GM19452 (cell line): ENCODE measurements around the gene LSP1.
A peak's percentile ranks its signal among the peaks of the same experiment; 100 is the strongest.

Source experiments
- ATAC-seq: cut with Tn5 transposase; IDR thresholded peaks from one replicate; pipeline ENCODE4 v1.9.1; 2021; ENCODE audit not compliant: unreplicated experiment

The LSP1 gene

DNA sequence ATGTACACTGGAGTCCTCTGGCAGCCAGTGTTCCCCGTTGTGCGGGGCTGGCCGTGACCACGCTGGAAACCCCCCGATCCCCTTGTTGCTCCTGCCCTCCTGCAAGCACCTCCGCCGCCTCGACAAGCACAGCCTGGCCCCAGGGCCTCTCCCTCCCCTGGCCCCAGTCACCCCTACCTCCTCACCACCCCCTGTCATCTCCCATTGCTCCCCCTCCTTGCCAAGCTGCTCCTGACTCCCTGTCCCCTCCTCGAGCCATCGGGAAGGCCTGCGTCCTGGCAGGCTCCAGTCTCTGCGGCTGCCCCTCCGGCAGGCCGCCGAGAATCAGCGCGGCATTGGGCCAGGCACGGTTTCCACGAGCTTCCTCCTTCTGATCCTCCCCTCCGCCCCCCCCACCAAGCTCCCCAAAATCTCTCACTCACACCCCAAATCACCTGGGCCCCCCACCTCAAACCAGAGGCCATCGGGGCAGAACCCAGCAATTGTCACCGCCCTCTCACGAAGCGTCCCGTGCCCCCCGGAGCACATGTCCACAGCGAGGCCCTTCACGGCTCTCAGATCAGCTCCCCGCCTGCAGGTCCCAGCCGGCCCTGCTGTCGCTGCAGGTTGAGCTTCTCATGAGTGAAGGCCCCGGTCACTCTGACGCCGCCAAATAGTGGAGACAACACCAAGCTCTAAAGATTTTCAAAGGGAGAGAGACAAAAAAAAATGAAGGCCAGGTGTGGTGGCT lies 5.7 kb upstream of the LSP1 start:
- ATAC-seq, result no peak

GRCh38 chr11:1847926-1848639 lies 4.8 kb upstream of the LSP1 start:
- ATAC-seq, result no peak

DNA sequence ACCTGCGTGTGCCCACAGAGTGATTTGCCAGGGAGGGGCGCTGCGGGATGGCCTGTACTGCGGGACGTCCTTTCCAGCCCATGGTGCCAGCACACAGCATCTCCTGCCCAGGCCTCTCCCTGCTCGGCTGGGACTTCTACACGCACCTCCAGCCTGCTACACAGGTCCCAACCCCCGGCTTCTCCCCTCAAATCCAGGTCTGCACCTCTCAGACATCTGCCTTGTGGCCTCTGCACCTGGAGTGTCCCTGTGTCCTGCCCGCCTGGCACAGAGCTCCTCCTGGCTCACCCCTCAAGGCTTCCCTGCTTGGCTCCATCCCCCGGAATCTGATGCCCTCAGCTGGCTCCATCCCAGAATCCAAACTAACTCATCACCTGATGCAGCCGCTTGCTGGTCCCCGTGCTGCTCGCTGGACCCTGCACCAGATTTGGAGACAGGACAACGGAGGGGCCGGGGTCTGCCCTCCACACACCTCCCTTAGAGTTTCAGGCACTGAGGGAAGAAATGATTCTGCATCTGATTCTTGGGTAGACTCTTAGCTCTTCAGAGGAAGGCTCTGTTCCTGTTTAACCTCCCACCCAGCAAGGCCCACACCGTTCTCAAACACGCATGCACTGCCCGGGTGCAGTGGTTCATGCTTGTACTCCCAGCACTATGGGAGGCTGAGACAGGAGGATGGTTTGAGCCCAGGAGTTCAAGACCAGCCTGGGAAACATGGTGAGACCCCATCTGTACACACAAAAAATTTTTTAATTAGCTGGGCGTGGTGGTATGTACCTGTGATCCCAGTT lies 4.0 kb upstream of the LSP1 start:
- no peak for ATAC-seq

DNA sequence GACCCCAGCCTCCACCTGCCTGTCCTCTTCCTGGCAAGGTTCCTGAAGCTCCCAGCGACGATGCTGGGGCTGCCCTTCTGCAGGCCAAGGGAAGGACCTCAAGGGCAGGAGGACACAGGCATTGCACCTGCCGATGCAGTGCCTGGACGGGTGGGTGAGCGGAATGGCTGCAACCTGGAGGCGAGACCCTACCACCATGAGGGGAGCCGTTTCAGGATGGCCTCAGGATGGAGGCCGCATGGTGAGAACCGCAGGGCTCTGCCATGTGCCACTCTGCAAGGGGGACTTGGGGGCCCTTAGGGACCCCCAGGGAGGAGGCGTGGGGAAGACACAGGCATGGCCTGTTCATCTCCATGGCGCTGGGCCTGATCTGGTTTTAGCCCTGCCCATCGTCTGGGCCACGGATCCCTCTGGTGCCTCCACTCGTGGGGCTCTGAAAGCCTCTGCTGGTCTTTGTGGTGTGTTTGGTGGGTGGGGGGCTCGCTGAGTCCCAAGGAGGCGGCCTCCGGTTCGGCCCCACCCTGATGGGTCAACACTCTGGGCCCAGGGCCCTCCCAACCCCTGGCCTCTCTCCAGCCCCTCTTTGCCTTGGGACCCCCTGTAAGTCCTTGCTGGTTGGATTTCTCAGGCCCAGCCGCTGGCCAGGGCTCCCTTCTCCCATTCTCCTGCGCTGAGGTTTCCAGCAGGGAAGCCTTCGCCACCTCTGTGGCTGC lies 1.3 kb upstream of the LSP1 start:
- ATAC-seq, result no peak

DNA sequence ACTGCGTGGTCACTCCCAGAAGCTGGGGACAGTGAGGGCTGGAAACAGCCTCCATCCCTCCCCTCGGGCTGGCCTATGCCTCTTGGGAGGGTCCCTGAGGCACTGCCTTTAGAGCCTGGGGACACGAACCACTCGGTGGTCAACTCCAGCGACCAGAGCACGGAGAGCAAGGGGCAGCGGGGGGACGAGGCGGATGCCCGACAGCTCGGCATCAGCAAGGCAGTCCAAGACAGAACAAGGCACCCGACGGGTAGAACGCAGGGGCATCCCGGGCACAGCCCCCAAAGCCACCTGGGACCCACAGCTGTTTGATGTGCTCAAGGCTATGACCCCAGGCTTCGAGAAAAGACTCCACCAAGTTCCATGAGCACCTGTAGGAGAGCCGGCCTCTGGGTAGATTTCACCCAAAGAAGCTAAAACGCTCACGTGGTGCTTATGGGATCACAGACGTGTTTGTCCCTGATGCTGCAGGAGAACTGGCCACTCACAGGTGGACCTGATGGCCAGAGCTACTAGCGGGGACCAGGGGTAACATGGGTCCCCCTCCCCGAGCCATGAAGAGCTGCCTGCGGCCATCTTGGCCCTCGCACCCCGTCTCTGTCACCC lies 510 bp upstream of the LSP1 start:
- ATAC-seq, result peak; percentile 0

GRCh38 chr11:1853376-1854131 lies 670 bp downstream of the LSP1 start:
- ATAC-seq, result no peak

DNA sequence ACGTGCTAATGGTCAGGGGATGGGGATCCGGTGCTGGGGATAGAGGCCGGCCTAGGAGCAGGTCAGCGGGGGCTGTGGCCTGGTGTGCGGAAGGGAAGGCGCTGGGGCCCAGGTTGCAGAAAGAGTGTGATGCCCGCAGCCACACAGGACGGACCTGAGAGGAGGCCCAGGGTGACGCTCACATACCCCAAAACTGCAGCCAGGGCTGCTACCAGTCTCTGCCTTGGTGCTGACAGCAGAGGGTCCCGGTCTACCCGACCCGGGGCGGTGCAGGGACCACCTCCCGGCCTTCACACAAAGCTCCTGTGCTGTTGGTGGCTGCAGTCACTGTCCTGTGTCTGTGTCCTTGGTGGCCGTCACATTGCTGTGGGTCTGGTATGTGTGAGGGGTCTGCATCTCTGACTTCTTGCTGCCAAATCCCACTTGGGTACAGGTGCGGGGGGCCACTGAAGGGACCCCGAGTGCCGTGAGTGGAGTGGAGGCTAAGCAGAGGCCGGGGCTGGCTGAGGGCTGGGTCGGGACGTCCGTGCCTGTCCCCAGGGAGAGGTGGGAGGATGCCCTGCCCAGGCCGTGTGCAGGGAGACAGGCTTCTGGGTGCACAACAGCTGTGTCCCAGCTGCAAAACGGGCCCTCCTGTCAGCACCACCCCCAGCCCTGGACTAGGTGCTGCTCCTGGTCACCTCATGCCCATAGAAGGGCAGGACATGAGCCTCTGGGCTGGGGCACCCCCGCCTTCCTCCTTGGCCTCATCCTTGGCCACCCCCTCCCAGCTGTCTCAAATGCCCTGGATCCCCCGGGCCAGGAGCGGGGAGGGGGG lies 1.5 kb downstream of the LSP1 start:
- ATAC-seq, result peak; percentile 24

- ATAC-seq, result peak; percentile 35
These were observed 2.3 kb downstream of the LSP1 start for GRCh38 chr11:1854949-1855885.

GRCh38 chr11:1855886-1856265 lies 3.0 kb downstream of the LSP1 start:
- ATAC-seq, result no peak

GRCh38 chr11:1856306-1857005 lies 3.6 kb downstream of the LSP1 start:
- no peak for ATAC-seq

DNA sequence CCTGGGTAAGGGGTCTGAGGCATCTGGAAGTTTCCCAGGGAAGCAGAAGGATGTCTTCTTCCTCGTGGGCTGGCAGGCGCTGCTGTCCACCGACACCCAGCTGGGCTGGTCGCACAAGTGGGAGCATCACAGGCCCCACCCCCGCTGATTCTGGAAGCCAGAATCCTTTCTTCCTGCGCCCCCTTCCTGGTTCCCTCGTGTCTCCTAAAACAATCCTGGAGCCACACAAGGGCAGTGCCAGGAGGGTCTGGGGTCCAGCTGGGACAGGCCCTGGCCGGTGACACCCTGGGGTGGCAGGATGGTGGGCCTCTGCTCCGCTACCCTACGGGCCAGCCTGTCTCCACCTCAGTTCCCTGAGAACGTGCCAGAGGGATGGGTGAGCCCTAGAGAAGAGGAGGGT lies 4.2 kb downstream of the LSP1 start:
- no peak for ATAC-seq

DNA sequence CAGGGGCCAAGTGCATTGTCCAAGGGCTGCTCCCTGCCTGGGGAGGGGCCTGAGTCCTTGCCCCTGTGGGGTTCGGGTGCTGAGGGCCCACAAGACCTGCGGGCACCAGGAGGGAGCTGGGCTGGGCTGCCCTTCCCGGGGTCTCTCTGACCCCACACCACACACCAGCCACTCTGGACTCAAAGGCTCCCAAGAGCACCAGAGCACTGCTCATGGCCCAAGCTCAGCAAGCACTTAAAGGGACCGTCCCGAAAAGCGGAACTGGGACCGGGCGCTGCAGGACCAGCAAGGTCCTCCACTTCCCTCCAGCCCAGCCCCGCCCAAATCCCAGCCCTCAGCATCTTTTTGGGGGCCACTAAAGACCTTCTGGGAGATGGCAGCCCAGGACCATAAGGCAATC lies 5.3 kb downstream of the LSP1 start:
- ATAC-seq, result no peak

DNA sequence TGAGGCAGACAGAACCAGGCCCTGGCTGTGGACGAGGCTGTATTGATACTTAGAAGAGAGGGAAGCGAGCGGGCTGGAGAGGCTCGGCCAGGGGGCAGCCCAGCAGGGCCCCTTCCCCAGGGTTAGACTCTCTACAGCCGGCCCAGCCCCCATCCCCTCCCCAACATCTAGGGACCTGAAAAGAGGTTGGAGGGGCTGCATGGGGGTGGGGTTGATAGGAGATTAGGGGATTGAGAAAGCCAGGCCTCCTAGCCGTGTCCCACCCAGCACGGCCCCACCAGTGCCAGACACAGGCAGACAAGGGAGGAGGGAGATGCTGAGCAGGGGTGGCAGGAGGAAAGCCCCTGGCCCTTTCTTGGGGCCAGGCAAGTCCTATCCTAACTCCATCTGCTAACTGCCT lies 5.7 kb downstream of the LSP1 start:
- no peak for ATAC-seq

DNA sequence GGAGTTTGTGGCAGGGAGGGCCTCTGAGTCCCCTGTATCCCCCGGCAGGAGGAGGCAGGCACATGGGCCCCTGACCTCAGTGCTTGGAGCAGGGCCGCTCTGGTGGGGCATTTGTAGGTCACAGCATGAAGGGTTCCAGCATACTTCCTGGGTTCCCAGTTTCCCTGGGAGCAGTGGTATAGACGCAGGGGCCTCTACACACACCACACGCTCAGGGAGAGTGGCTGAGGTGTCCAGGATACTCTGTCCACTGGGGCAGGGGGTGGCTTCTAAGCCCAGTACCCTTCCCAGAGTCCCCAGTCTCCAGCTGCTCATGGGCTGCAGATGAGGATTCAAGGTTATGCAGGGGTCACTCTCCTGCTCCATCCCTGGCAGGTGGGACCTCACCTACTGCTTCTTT lies 6.1 kb downstream of the LSP1 start:
- ATAC-seq, result no peak

GRCh38 chr11:1860108-1860507 lies 7.2 kb downstream of the LSP1 start:
- ATAC-seq, result no peak

GRCh38 chr11:1861435-1862411 lies 8.8 kb downstream of the LSP1 start:
- ATAC-seq, result no peak
